ENCODE results near the gene KLHL29. TPM values are rescaled to one million over a fixed set of nuclear protein-coding genes. Genes with fewer than 3 reads are reported as not detected.
A peak's percentile ranks its signal among the peaks of the same experiment; 100 is the strongest.

The KLHL29 gene
- total RNA-seq, 1 experiment from 2014 or later = 2.6 TPM

DNA sequence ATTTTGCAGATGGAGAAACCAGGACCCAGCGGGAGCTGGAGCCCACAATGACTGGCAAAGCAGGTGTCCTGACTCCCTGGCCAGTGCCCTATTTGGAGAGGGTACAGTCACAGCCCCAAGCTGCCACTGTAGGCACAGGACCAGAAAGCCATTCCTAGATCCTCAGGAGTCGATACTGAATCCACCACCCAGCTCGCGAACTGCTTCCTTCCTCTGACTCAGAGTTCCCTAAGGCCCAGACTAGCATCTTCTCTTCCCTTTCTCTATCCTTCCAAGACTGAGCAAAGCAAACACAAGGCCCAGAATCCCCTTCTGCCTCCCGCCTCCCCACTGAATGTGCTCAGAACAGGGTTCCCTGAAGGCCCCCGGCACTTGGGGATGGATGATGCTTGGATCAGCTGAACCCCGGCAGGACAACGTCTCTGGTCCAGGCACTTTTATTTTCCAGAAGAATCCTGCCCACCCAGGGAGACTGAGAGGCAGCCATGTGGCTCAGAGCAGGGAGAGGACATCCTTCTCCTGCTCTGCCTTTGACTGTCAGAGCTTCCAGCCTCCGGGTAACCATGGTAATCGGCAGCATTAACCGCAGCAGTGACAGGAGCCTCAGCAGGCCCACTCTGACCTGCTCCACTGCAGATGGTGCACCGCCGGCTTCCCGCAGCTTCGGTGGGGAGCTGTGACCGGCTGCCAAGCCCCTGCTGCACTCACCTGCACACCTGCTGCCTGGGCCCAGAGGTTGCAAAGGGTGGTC, 34.8 kb upstream of the KLHL29 start:
- Histone ChIP-seq H3K27me3 (ENCODE audit: low read length) (peaks cover 43% of the 10 kb centered on the region), H3K9me2 (replicated peaks; ENCODE audit: low read length) (no peaks in the 10 kb centered on the region), H4K20me1 (ENCODE audit: low read length) (no peaks in the 10 kb centered on the region), H3K36me3 (ENCODE audit: low read depth, low read length) (no peaks in the 10 kb centered on the region), H3K9ac (ENCODE audit: low read length) (no peak overlapping the region), H3K27ac (ENCODE audit: low read length) (no peak overlapping the region), H2AFZ (ENCODE audit: low read length) (no peak overlapping the region), H3K4me3 (ENCODE audit: low read length) (no peak overlapping the region), H3K4me1 (ENCODE audit: insufficient read depth, low read length) (no peaks in the 10 kb centered on the region), H3K4me2 (ENCODE audit: low read length) (no peak overlapping the region), H3K9me3 (ENCODE audit: low read length) (no peaks in the 10 kb centered on the region), H3F3A (ENCODE audit: low read length, unreplicated experiment) (no peaks in the 10 kb centered on the region), H3K79me2 (ENCODE audit: low read length) (no peaks in the 10 kb centered on the region)
- intact Hi-C loops (cut with micrococcal nuclease) = no loop called here
- ATAC-seq (peak; percentile 61), DNase-seq (peak; percentile 17)
- TF ChIP-seq, protein P1, sequence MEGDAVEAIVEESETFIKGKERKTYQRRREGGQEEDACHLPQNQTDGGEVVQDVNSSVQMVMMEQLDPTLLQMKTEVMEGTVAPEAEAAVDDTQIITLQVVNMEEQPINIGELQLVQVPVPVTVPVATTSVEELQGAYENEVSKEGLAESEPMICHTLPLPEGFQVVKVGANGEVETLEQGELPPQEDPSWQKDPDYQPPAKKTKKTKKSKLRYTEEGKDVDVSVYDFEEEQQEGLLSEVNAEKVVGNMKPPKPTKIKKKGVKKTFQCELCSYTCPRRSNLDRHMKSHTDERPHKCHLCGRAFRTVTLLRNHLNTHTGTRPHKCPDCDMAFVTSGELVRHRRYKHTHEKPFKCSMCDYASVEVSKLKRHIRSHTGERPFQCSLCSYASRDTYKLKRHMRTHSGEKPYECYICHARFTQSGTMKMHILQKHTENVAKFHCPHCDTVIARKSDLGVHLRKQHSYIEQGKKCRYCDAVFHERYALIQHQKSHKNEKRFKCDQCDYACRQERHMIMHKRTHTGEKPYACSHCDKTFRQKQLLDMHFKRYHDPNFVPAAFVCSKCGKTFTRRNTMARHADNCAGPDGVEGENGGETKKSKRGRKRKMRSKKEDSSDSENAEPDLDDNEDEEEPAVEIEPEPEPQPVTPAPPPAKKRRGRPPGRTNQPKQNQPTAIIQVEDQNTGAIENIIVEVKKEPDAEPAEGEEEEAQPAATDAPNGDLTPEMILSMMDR (conservative IDR thresholded peaks at IDR 0.05; ENCODE audit: low read depth, low read length) = no peak
- no peak for TF ChIP-seq EZH2phosphoT487 (IDR thresholded peaks at IDR 0.05; ENCODE audit: borderline replicate concordance, low read length)
- TF ChIP-seq EZH2 (IDR thresholded peaks at IDR 0.05; ENCODE audit: low read length, unreplicated experiment) = no peak
- BruUV-seq (replicated peaks) = no TSS peak
- ChIA-PET POLR2A (ENCODE audit: unreplicated experiment) (interaction anchor here (0.5 kb wide), 1 partner anchor 54 kb away, joined by 6 read pairs; no protein-coding TSS in a partner anchor), CTCF (no interaction called here)

DNA sequence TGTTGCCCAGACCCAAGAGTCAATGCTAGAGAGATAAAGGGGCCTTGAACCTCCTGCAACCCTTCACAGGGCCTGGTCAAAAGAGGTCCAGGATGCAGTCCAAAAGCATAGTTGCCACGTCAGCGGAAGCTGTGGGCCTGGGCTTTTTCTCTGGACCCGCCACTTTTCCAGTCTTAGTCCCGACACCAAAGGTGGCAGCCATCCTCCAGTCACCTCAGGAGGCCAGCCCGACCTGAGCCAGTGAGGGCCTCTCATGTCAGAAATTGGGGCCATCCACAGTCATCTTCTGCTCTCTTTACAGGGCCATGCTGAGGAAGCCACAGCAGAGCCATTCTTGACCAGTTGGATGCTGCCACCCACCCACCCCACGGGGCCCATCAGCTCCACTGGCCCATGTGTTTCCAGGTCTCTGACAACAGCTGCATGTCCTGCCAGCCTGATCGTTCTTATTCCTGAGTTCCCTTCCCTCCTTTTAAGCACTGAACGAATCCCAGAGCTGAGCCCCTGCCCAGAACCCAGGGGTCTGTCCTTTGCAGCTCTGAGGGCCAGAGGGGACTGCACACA, 34.1 kb upstream of the KLHL29 start:
- ChIA-PET CTCF (no interaction called here), POLR2A (ENCODE audit: unreplicated experiment) (no interaction called here)
- no peaks in the 10 kb centered on the region for H3K4me1 ChIP-seq (ENCODE audit: insufficient read depth, low read length)
- BruUV-seq (replicated peaks) = no TSS peak
- no peak overlapping the region for H3K27ac ChIP-seq (ENCODE audit: low read length)
- H4K20me1 ChIP-seq (ENCODE audit: low read length) = no peaks in the 10 kb centered on the region
- peaks cover 37% of the 10 kb centered on the region for H3K27me3 ChIP-seq (ENCODE audit: low read length)
- H3K9ac ChIP-seq (ENCODE audit: low read length) = no peak overlapping the region
- H3K36me3 ChIP-seq (ENCODE audit: low read depth, low read length) = no peaks in the 10 kb centered on the region
- H3K9me3 ChIP-seq (ENCODE audit: low read length) = no peaks in the 10 kb centered on the region
- H2AFZ ChIP-seq (ENCODE audit: low read length) = peak overlapping the region; percentile 37; the same call in 1 of the 2 replicates
- no peaks in the 10 kb centered on the region for H3K79me2 ChIP-seq (ENCODE audit: low read length)
- DNase-seq (no peak), ATAC-seq (no peak)
- no peaks in the 10 kb centered on the region for H3F3A ChIP-seq (ENCODE audit: low read length, unreplicated experiment)
- intact Hi-C loops (cut with micrococcal nuclease) = no loop called here
- no peak overlapping the region for H3K4me2 ChIP-seq (ENCODE audit: low read length)
- TF ChIP-seq EZH2phosphoT487 (IDR thresholded peaks at IDR 0.05; ENCODE audit: borderline replicate concordance, low read length) (no peak), EZH2 (IDR thresholded peaks at IDR 0.05; ENCODE audit: low read length, unreplicated experiment) (no peak)
- TF ChIP-seq, protein P1 (conservative IDR thresholded peaks at IDR 0.05; ENCODE audit: low read depth, low read length) = no peak
- H3K9me2 ChIP-seq (replicated peaks; ENCODE audit: low read length) = no peaks in the 10 kb centered on the region
- H3K4me3 ChIP-seq (ENCODE audit: low read length) = no peak overlapping the region
